ENCODE measurements around the gene AGPAT1. TPM values are rescaled to one million over a fixed set of nuclear protein-coding genes. Genes with fewer than 3 reads are reported as not detected.
A peak's percentile ranks its signal among the peaks of the same experiment; 100 is the strongest.

The AGPAT1 gene
- polyA plus RNA-seq, 2 of the 4 experiments (the other 2 are of a cell fraction): 29.4 to 40.6 TPM

DNA sequence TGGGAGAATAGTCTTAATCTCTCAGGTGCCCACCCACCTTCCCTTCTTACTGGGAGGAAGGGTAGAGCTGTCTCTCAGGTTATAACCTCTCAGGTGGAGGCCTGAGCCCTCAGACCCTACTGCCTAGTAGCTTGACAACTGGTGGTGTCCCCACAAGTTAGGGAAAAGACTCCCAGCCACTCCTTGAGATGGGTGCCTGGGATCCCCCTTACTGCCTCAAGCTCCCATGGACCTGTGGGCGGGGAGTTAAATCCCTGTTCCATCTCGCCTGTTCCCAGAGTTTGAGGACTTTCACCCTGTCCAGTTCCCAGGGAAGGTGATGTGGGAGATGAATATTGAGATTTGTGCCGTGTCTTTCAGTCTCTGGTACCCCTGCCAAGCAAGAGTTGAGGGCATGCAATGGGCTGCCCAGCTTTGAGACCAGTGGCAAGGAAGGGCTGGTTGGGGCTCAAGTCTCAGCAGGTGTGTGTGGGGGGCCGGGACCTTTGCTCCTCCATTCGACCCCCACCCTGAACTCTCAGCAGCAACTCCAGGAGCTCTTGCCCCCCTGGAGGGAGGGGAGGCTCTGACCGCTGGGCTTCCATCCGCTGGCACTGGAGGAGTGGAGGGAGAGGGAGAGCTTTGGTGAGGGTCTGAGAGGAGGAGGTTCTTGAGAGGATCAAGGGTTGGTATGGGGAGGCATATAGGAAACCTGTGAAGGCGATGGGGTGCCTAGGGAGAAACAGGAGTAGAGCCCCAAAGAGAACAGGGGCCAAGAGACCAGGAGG lies 15.2 kb upstream of the AGPAT1 start:
- DNase-seq (ENCODE audit: low read depth in 1 of 2, low spot score in 1 of 2): no peak
- Histone ChIP-seq H3K4me3 (peak overlapping the region; percentile 94), H3K27ac (peak overlapping the region; percentile 99 to 100), H3K4me2 (peak overlapping the region; percentile 99), H3K9me3 (no peaks in the 10 kb centered on the region), H3K4me1 (peaks cover 32% of the 10 kb centered on the region)
- TF ChIP-seq, protein P1, sequence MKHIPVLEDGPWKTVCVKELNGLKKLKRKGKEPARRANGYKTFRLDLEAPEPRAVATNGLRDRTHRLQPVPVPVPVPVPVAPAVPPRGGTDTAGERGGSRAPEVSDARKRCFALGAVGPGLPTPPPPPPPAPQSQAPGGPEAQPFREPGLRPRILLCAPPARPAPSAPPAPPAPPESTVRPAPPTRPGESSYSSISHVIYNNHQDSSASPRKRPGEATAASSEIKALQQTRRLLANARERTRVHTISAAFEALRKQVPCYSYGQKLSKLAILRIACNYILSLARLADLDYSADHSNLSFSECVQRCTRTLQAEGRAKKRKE (CRISPR knock-in tag; IDR thresholded peaks at IDR 0.05; ENCODE audit: low read depth): no peak
- no peak for TF ChIP-seq PHF8 (IDR thresholded peaks at IDR 0.05; ENCODE audit: borderline replicate concordance, low read depth)
- TF ChIP-seq FOSB (CRISPR knock-in tag; IDR thresholded peaks at IDR 0.05): no peak
- TF ChIP-seq EHMT2 (IDR thresholded peaks at IDR 0.05; ENCODE audit: low read depth): no peak
- TF ChIP-seq, protein P2, sequence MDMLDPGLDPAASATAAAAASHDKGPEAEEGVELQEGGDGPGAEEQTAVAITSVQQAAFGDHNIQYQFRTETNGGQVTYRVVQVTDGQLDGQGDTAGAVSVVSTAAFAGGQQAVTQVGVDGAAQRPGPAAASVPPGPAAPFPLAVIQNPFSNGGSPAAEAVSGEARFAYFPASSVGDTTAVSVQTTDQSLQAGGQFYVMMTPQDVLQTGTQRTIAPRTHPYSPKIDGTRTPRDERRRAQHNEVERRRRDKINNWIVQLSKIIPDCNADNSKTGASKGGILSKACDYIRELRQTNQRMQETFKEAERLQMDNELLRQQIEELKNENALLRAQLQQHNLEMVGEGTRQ (IDR thresholded peaks at IDR 0.05): no peak
- no peak for TF ChIP-seq HOXB13 (CRISPR knock-in tag; IDR thresholded peaks at IDR 0.05; ENCODE audit: low read depth)
- TF ChIP-seq TP53 (CRISPR knock-in tag; IDR thresholded peaks at IDR 0.05): no peak
- WGBS (ENCODE audit: missing lambda C conversion rate): 78% methylated on average over 6 of the region's 8 CpGs
- FAIRE-seq: no peak
- ATAC-seq: no peak
- POLR2A ChIA-PET: interaction anchor here (1.3 kb wide), 1 partner anchor 14 kb away, joined by 5 read pairs; no protein-coding TSS in a partner anchor
- CTCF ChIA-PET: interaction anchor here (0.8 to 1.4 kb wide), 4 partner anchors 14 to 72 kb away, joined by 3 to 6 read pairs (median 3); no protein-coding TSS in a partner anchor

DNA sequence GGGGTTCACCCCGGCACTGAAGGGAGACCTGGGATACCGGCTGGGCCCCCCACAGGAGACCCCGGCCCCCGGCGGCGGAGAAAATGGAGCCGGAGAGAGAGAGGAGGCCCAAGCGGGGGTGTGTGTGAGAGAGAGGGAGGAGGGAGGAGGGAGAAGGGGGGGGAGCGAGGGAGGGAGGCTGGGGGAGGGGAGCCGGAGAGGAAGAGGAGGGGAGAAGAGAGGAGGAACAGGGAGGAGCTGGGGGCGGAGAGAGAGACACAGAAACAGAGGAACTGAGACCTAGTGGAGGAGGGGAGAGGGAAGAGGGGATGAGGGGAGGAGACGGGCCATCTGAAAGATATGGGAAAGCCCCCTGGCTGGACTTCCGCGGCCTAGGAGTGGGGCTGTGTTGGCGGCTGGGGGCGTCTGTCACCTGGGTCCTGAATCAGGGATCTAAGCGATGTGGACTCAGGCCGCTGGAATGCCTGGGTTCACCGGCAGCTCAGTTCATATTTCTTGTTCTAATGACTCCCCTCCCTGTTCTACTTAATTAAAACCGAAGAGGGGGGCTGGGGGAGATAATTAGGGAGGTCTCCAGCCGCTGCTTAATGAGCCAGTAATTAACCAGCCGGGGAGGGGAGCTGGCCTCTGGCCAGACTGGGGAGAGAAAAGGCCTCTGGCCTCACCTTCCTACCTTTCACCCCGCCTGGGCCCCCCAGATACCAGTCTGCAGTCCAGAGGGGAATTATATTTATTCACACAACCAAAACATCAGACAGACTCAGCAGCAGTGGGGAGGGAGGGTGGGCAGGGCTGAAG lies 14.4 kb upstream of the AGPAT1 start, which contains the start of gene PBX2:
TSS of gene PBX2 (minus strand) at position 149 of the 798 bp plus-strand sequence. CDS start 287 bp downstream, outside the sequence.
- peak; percentile 26; the same call in 1 of the 2 replicates for TF ChIP-seq POLR2A (IDR thresholded peaks at IDR 0.05; ENCODE audit: low read length)
- no peak for TF ChIP-seq FOXS1 (CRISPR knock-in tag; IDR thresholded peaks at IDR 0.05)
- TF ChIP-seq NPAS2 (CRISPR knock-in tag; IDR thresholded peaks at IDR 0.05; ENCODE audit: borderline replicate concordance): no peak
- peak in 1 of 2 experiments; percentile 48; a peak in 2 of 5 replicates for TF ChIP-seq JUN (IDR thresholded peaks at IDR 0.05)
- TF ChIP-seq, protein P3, sequence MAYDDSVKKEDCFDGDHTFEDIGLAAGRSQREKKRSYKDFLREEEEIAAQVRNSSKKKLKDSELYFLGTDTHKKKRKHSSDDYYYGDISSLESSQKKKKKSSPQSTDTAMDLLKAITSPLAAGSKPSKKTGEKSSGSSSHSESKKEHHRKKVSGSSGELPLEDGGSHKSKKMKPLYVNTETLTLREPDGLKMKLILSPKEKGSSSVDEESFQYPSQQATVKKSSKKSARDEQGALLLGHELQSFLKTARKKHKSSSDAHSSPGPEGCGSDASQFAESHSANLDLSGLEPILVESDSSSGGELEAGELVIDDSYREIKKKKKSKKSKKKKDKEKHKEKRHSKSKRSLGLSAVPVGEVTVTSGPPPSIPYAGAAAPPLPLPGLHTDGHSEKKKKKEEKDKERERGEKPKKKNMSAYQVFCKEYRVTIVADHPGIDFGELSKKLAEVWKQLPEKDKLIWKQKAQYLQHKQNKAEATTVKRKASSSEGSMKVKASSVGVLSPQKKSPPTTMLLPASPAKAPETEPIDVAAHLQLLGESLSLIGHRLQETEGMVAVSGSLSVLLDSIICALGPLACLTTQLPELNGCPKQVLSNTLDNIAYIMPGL (CRISPR knock-in tag; IDR thresholded peaks at IDR 0.05; ENCODE audit: borderline replicate concordance): no peak
- TF ChIP-seq, protein P4, sequence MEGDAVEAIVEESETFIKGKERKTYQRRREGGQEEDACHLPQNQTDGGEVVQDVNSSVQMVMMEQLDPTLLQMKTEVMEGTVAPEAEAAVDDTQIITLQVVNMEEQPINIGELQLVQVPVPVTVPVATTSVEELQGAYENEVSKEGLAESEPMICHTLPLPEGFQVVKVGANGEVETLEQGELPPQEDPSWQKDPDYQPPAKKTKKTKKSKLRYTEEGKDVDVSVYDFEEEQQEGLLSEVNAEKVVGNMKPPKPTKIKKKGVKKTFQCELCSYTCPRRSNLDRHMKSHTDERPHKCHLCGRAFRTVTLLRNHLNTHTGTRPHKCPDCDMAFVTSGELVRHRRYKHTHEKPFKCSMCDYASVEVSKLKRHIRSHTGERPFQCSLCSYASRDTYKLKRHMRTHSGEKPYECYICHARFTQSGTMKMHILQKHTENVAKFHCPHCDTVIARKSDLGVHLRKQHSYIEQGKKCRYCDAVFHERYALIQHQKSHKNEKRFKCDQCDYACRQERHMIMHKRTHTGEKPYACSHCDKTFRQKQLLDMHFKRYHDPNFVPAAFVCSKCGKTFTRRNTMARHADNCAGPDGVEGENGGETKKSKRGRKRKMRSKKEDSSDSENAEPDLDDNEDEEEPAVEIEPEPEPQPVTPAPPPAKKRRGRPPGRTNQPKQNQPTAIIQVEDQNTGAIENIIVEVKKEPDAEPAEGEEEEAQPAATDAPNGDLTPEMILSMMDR (IDR thresholded peaks at IDR 0.05): no peak
- CTCF ChIA-PET: interaction anchor here (0.8 to 1.4 kb wide), 4 partner anchors 13 to 71 kb away, joined by 3 to 6 read pairs (median 3); no protein-coding TSS in a partner anchor

More for the DNA sequence above, 14.4 kb upstream of the AGPAT1 start, which contains the start of gene PBX2:
- FAIRE-seq (no peak), ATAC-seq (peak; percentile 43 to 62; a peak in 5 of 6 replicates), DNase-seq (ENCODE audit: low read depth in 1 of 2, low spot score in 1 of 2) (peak; percentile 53 to 81)
- H3K4me1 ChIP-seq: peaks cover 36% of the 10 kb centered on the region
- WGBS (ENCODE audit: missing lambda C conversion rate): 2% methylated on average over 11 of the region's 23 CpGs
- H3K9me3 ChIP-seq: no peaks in the 10 kb centered on the region
- peak within 1 kb of the TSS; percentile 99 to 100 for H3K27ac ChIP-seq
- POLR2A ChIA-PET: interaction anchor here (1.0 to 1.3 kb wide), 2 partner anchors 13 to 62 kb away, joined by 4 to 5 read pairs; partner anchors contain the start of gene ATF6B
- H3K4me3 ChIP-seq: peak within 1 kb of the TSS; percentile 94
- peak within 1 kb of the TSS; percentile 99 for H3K4me2 ChIP-seq
